B cell (primary cell): Measurements from ENCODE around the gene MYOZ2. TPM values are rescaled to one million over a fixed set of nuclear protein-coding genes. Genes with fewer than 3 reads are reported as not detected.

Source experiments
- ATAC-seq: fragments of 200-7000 bp; cut with Tn5 transposase; one replicate; pipeline ENCODE4 v1.10.0; 2021; ENCODE audit warnings: low read depth, mild to moderate bottlenecking, moderate number of reproducible peaks, moderate library complexity
- CTCF ChIA-PET: fragments of 350-600 bp; sonication (Branson Sonifier 250); formaldehyde crosslinking; loops from one replicate; lab custom pipeline; 2021; ENCODE audit warnings: antibody characterized with exemption, inconsistent platforms; lab: Charles Lee
- POLR2A ChIA-PET: fragments of 350-600 bp; sonication (Branson Sonifier 250); formaldehyde crosslinking; loops from one replicate; lab custom pipeline; 2021; ENCODE audit warnings: antibody characterized with exemption; lab: Charles Lee
- DNase-seq: peaks from one replicate; pipeline ENCODE4 v3.0.0; 2013
- H2AFZ ChIP-seq: 2 replicates; pipeline ENCODE4 v1.6.1; 2012; ENCODE audit warnings: mild to moderate bottlenecking, low read depth, low read length; ENCODE audit not compliant: insufficient read depth, poor library complexity, severe bottlenecking
- H3K27ac ChIP-seq, 2 donors: 1 replicate in 1 of 2; 2 replicates in 1 of 2; pipeline ENCODE4 v1.5.1; 2012 to 2013; ENCODE audit warnings: low read length in 2 of 2, mild to moderate bottlenecking in 2 of 2, moderate library complexity in 1 of 2
- H3K27me3 ChIP-seq, 4 experiments: fragments of 200-600 bp in 1 of 4; sonication (generic) in 1 of 4; replicated peaks in 1 of 4; 1 replicate in 2 of 4; 2 replicates in 2 of 4; pipeline versions ENCODE4 v1.6.1 to v1.7.0; 2013 to 2016; ENCODE audit warnings: low read length in 3 of 4, mild to moderate bottlenecking in 2 of 4, mixed read lengths in 1 of 4, moderate library complexity in 1 of 4; ENCODE audit not compliant: insufficient read depth in 4 of 4, control insufficient read depth in 3 of 4; ENCODE audit errors: control extremely low read depth in 1 of 4
- H3K36me3 ChIP-seq, 2 experiments: replicated peaks in 1 of 2; 1 replicate in 1 of 2; 2 replicates in 1 of 2; pipeline versions ENCODE4 v1.6.1 to v1.7.1; 2013; ENCODE audit warnings: low read length in 1 of 2; ENCODE audit not compliant: insufficient read depth in 2 of 2, control insufficient read depth in 1 of 2; ENCODE audit errors: control extremely low read depth in 1 of 2, extremely low read depth in 1 of 2
- H3K4me1 ChIP-seq, 2 donors: fragments of 200-600 bp in 1 of 2; sonication (generic) in 1 of 2; 1 replicate in 1 of 2; 2 replicates in 1 of 2; pipeline versions ENCODE4 v1.5.1 to v1.6.1; 2013 to 2017; ENCODE audit warnings: low read length in 2 of 2; ENCODE audit not compliant: control insufficient read depth in 2 of 2, insufficient read depth in 2 of 2
- H3K4me2 ChIP-seq: replicated peaks from 2 replicates; pipeline ENCODE3; 2012; ENCODE audit warnings: mild to moderate bottlenecking, low read depth, low read length; ENCODE audit not compliant: poor library complexity, severe bottlenecking
- H3K4me3 ChIP-seq, 5 experiments: fragments of 200-600 bp in 1 of 5; sonication (generic) in 1 of 5; 1 replicate in 3 of 5; 2 replicates in 2 of 5; pipeline versions ENCODE4 v1.5.1 to v1.7.0; 2011 to 2016; ENCODE audit warnings: low read length in 4 of 5, mild to moderate bottlenecking in 4 of 5, low read depth in 2 of 5, control low read depth in 1 of 5, moderate library complexity in 1 of 5; ENCODE audit not compliant: insufficient read depth in 1 of 5; ENCODE audit errors: control extremely low read depth in 1 of 5, extremely low read depth in 1 of 5
- H3K79me2 ChIP-seq: fragments of 200-600 bp; sonication (generic); one replicate; pipeline ENCODE4 v1.6.0; 2016; ENCODE audit warnings: low read length; ENCODE audit not compliant: control insufficient read depth, insufficient read depth
- H3K9ac ChIP-seq: fragments of 200-600 bp; sonication (generic); 2 replicates; pipeline ENCODE4 v1.6.1; 2017; ENCODE audit warnings: mild to moderate bottlenecking, low read length, moderate library complexity
- H3K9me3 ChIP-seq, 3 donors: one replicate each; pipeline versions ENCODE4 v1.6.1 to v1.7.1; 2013; ENCODE audit warnings: low read length in 2 of 3; ENCODE audit not compliant: control insufficient read depth in 2 of 3, insufficient read depth in 1 of 3; ENCODE audit errors: control extremely low read depth in 1 of 3
- H4K20me1 ChIP-seq: 2 replicates; pipeline ENCODE4 v1.6.0; 2012; ENCODE audit warnings: mild to moderate bottlenecking, low read length; ENCODE audit not compliant: insufficient read depth, control insufficient read depth, poor library complexity, severe bottlenecking
- H3K27ac Mint-ChIP-seq: one replicate; pipeline ENCODE4 v1.8.0; 2021; ENCODE audit warnings: mixed read lengths
- H3K27me3 Mint-ChIP-seq: one replicate; pipeline ENCODE4 v1.8.0; 2021; ENCODE audit warnings: mixed read lengths
- H3K4me1 Mint-ChIP-seq: one replicate; pipeline ENCODE4 v1.8.0; 2021; ENCODE audit warnings: mixed read lengths
- H3K4me3 Mint-ChIP-seq: one replicate; pipeline ENCODE4 v1.8.0; 2021; ENCODE audit warnings: mixed read lengths
- H3K9me3 Mint-ChIP-seq: one replicate; pipeline ENCODE4 v1.8.0; 2022; ENCODE audit warnings: mixed read lengths; ENCODE audit not compliant: insufficient read depth
- CTCF ChIP-seq: fragments of 200-600 bp; IDR thresholded peaks from one replicate; pipeline ENCODE4 v1.8.0; 2022; ENCODE audit warnings: antibody characterized with exemption, mild to moderate bottlenecking
- EZH2 ChIP-seq: IDR thresholded peaks from 2 replicates; pipeline ENCODE4 v1.6.1; 2012; ENCODE audit warnings: borderline replicate concordance, low read depth, mild to moderate bottlenecking, moderate library complexity, low read length; ENCODE audit not compliant: insufficient read depth, poor library complexity, severe bottlenecking
- WGBS: methylation state at CpG from one replicate; pipeline ENCODE4 v1.1.5; 2013; ENCODE audit warnings: missing lambda C conversion rate; ENCODE audit not compliant: insufficient coverage; 5-methylcytosine and 5-hydroxymethylcytosine counted together
- intact Hi-C: fragments of 100-400 bp; cut with micrococcal nuclease; formaldehyde crosslinking; loops from one replicate; pipeline ENCODE4 v1.10.0; 2022
- polyA plus RNA-seq: library from polyadenylated mRNA; depleted of rRNA; stranded (reverse); fragments of >200 nt; gene quantifications from 2 replicates; pipeline ENCODE4 v1.2.3, GENCODE V29; 2012
- total RNA-seq, 2 donors: library from RNA; stranded (reverse); fragments of 120-200 nt in 1 of 2; gene quantifications; 1 replicate in 1 of 2; 2 replicates in 1 of 2; pipeline versions ENCODE4 v1.2.3 to v1.2.4, GENCODE V29; 2013 to 2022

The MYOZ2 gene
- total and polyA plus RNA-seq, 2 donors (not counting 1 experiment from before 2014, with no cell fraction given), result not detected

- Histone ChIP-seq H3K36me3 (no peaks in the 10 kb centered on the region), H3K27me3 (no peaks in the 10 kb centered on the region), H2AFZ (no peak overlapping the region), H4K20me1 (no peaks in the 10 kb centered on the region), H3K27ac (no peak overlapping the region), H3K79me2 (no peaks in the 10 kb centered on the region), H3K4me2 (no peak overlapping the region), H3K9ac (no peak overlapping the region), H3K4me1 (peaks cover 2 to 15% of the 10 kb centered on the region in 2 donors), H3K4me3 (no peak overlapping the region), H3K9me3 (no peaks in the 10 kb centered on the region)
- peaks cover 51% of the 10 kb centered on the region for H3K4me1 Mint-ChIP-seq
- POLR2A ChIA-PET, result interaction anchor here (0.6 kb wide), 1 partner anchor 866 kb away, joined by 3 read pairs; no protein-coding TSS in a partner anchor
- CTCF ChIA-PET, result no interaction called here
- no peak overlapping the region for H3K4me3 Mint-ChIP-seq
- H3K27ac Mint-ChIP-seq, result peak overlapping the region; percentile 42
- no peak for DNase-seq
- intact Hi-C loops, result no loop called here
- TF ChIP-seq EZH2, result no peak
- no peak for TF ChIP-seq CTCF
- H3K9me3 Mint-ChIP-seq, result no peaks in the 10 kb centered on the region
- ATAC-seq, result no peak
- H3K27me3 Mint-ChIP-seq, result no peaks in the 10 kb centered on the region
These were observed 73.4 kb downstream of the MYOZ2 start for GRCh38 chr4:119209077-119209476.

DNA sequence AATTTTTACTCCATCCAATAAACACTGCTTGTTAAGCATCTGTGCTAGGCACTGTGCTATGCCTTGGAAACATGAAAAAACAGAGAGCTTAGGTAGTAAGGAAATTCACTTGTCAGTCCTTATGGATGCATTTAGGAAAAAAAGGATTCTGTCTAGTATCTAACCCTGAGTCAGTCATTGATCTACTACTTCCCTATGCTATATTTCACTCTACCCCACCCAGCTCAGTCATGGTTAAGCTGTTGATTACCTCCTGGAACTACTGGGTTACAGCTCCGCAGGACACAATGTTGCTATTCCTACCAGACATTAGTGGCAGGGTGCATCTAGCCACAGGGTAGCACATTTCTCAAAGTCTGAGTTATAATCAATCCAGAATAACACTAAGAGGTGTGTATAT is 74.0 kb downstream of the MYOZ2 start:
- Histone ChIP-seq H3K36me3 (no peaks in the 10 kb centered on the region), H4K20me1 (no peaks in the 10 kb centered on the region), H3K9me3 (no peaks in the 10 kb centered on the region), H3K4me3 (no peak overlapping the region), H3K4me2 (no peak overlapping the region), H3K27ac (no peak overlapping the region), H3K4me1 (peaks cover 2 to 15% of the 10 kb centered on the region in 2 donors), H3K79me2 (no peaks in the 10 kb centered on the region), H3K27me3 (no peaks in the 10 kb centered on the region), H2AFZ (no peak overlapping the region), H3K9ac (no peak overlapping the region)
- ChIA-PET POLR2A (no interaction called here), CTCF (no interaction called here)
- Mint-ChIP-seq H3K4me1 (peaks cover 51% of the 10 kb centered on the region), H3K9me3 (no peaks in the 10 kb centered on the region), H3K4me3 (no peak overlapping the region), H3K27me3 (no peaks in the 10 kb centered on the region), H3K27ac (no peak overlapping the region)
- DNase-seq (no peak), ATAC-seq (no peak)
- TF ChIP-seq CTCF (no peak), EZH2 (no peak)
- WGBS, result no CpG with 5 or more reads among the region's 1 CpG
- intact Hi-C loops, result no loop called here
